HL-60 (cell line): ENCODE measurements around the gene PTPRT.
A peak's percentile ranks its signal among the peaks of the same experiment; 100 is the strongest.

Experiments
- DNase-seq, 2 experiments: peaks; one replicate each; pipeline ENCODE4 v3.0.0-alpha.2; 2010 to 2020; ENCODE audit warnings: low read depth in 1 of 2, low spot score in 1 of 2
- H3K27ac ChIP-seq: fragments of 250-450 bp; sonication (Bioruptor Pico); replicated peaks from 2 replicates; pipeline ENCODE4 v1.5.1; 2020; ENCODE audit warnings: mild to moderate bottlenecking, moderate library complexity
- H3K27me3 ChIP-seq: fragments of 250-450 bp; sonication (Bioruptor Pico); 2 replicates; pipeline ENCODE4 v1.5.1; 2021; ENCODE audit warnings: mild to moderate bottlenecking, moderate library complexity; ENCODE audit not compliant: insufficient read depth, poor library complexity, severe bottlenecking
- H3K4me3 ChIP-seq: replicated peaks from 2 replicates; pipeline ENCODE4 v1.5.1; 2011; ENCODE audit warnings: mild to moderate bottlenecking, control low read depth, low read length; ENCODE audit not compliant: insufficient read depth
- CTCF ChIP-seq: IDR thresholded peaks from one replicate; pipeline ENCODE4 v1.5.1; 2011; ENCODE audit warnings: low read length, control low read depth, inconsistent platforms; ENCODE audit not compliant: insufficient read depth
- GABPA ChIP-seq: IDR thresholded peaks from 2 replicates; pipeline ENCODE4 v1.6.1; 2012; ENCODE audit warnings: low read depth
- POLR2AphosphoS5 ChIP-seq: IDR thresholded peaks from 2 replicates; pipeline ENCODE4 v1.6.1; 2012; ENCODE audit warnings: low read depth
- REST ChIP-seq: IDR thresholded peaks from 2 replicates; pipeline ENCODE4 v1.6.1; 2012; ENCODE audit warnings: low read depth; ENCODE audit not compliant: insufficient replicate concordance
- SPI1 ChIP-seq: IDR thresholded peaks from 2 replicates; pipeline ENCODE4 v1.6.1; 2012; ENCODE audit warnings: low read depth, mild to moderate bottlenecking, borderline replicate concordance

PTPRT gene

GRCh38 chr20:42483730-42484303, 705.9 kb downstream of the PTPRT start:
- DNase-seq = peak in 1 of 2 experiments; percentile 9
- H3K4me3 ChIP-seq = no peak overlapping the region
- H3K27me3 ChIP-seq = no peaks in the 10 kb centered on the region
- H3K27ac ChIP-seq = no peak overlapping the region
- TF ChIP-seq CTCF (peak; percentile 49), POLR2AphosphoS5 (no peak)

- TF ChIP-seq POLR2AphosphoS5 = no peak
- TF ChIP-seq CTCF = no peak
- no peak for TF ChIP-seq GABPA
- no peak for TF ChIP-seq REST
- TF ChIP-seq SPI1 = no peak
- H3K4me3 ChIP-seq = no peak overlapping the region
- DNase-seq = no peak
- no peaks in the 10 kb centered on the region for H3K27me3 ChIP-seq
- no peak overlapping the region for H3K27ac ChIP-seq
These were observed 706.9 kb downstream of the PTPRT start for GRCh38 chr20:42482808-42483207.

GRCh38 chr20:42475773-42476172, 713.9 kb downstream of the PTPRT start:
- no peak for TF ChIP-seq GABPA
- TF ChIP-seq SPI1 = no peak
- no peak for TF ChIP-seq POLR2AphosphoS5
- no peak for TF ChIP-seq REST
- no peak for TF ChIP-seq CTCF
- Histone ChIP-seq H3K4me3 (no peak overlapping the region), H3K27ac (no peak overlapping the region), H3K27me3 (no peaks in the 10 kb centered on the region)
- DNase-seq = no peak

GRCh38 chr20:42474646-42475045, 715.1 kb downstream of the PTPRT start:
- Histone ChIP-seq H3K27me3 (no peaks in the 10 kb centered on the region), H3K27ac (no peak overlapping the region), H3K4me3 (no peak overlapping the region)
- DNase-seq = no peak
- TF ChIP-seq GABPA (no peak), POLR2AphosphoS5 (no peak), REST (no peak), CTCF (no peak), SPI1 (no peak)
